Breast epithelium (tissue), 3 donors: ENCODE measurements around the gene NUDT1.

ENCODE experiments used
- CTCF ChIP-seq, 3 donors: fragments of 450-650 bp; IDR thresholded peaks; one replicate each; pipeline ENCODE4 v1.5.1; 2016 to 2017; ENCODE audit warnings: antibody characterized with exemption in 3 of 3, mild to moderate bottlenecking in 3 of 3, moderate library complexity in 3 of 3
- POLR2A ChIP-seq: fragments of 450-650 bp; IDR thresholded peaks from one replicate; pipeline ENCODE4 v1.6.1; 2016; ENCODE audit warnings: antibody characterized with exemption, mild to moderate bottlenecking, moderate library complexity

GRCh38 chr7:2218444-2218785 lies 23.6 kb upstream of the NUDT1 start:
- TF ChIP-seq CTCF (IDR thresholded peaks at IDR 0.05) (no peak), POLR2A (no peak)
